Esophagus muscularis mucosa (tissue), 4 donors: ENCODE results near the gene SETSIP. TPM values are rescaled to one million over a fixed set of nuclear protein-coding genes. Genes with fewer than 3 reads are reported as not detected.

ENCODE experiments used
- DNase-seq: peaks from one replicate; pipeline ENCODE4 v3.0.0-alpha.2; 2017; ENCODE audit errors: extremely low spot score
- H3K27ac ChIP-seq, 4 donors: fragments of 200-600 bp; sonication (generic); replicated peaks in 1 of 4; 1 replicate in 3 of 4; 2 replicates in 1 of 4; pipeline ENCODE4 v1.5.1; 2016 to 2019; ENCODE audit warnings: mild to moderate bottlenecking in 1 of 4
- H3K27me3 ChIP-seq, 4 donors: fragments of 200-600 bp; sonication (generic); one replicate each; pipeline versions ENCODE4 v1.5.1 to v1.6.0; 2016 to 2019
- H3K36me3 ChIP-seq, 4 donors: fragments of 200-600 bp; sonication (generic); one replicate each; pipeline ENCODE4 v1.5.1; 2016 to 2019
- H3K4me1 ChIP-seq, 4 donors: fragments of 200-600 bp; sonication (generic); one replicate each; pipeline ENCODE4 v1.5.1; 2016 to 2019
- H3K4me3 ChIP-seq, 4 donors: fragments of 200-600 bp; sonication (generic); 1 replicate in 2 of 4; 2 replicates in 2 of 4; pipeline ENCODE4 v1.5.1; 2016 to 2019; ENCODE audit warnings: mild to moderate bottlenecking in 4 of 4, moderate library complexity in 1 of 4
- H3K9me3 ChIP-seq, 4 donors: fragments of 200-600 bp; sonication (generic); 1 replicate in 3 of 4; 2 replicates in 1 of 4; pipeline ENCODE4 v1.5.1; 2016 to 2019
- EP300 ChIP-seq: sonication (generic); formaldehyde crosslinking; IDR thresholded peaks from one replicate; pipeline ENCODE4 v1.6.1; 2017; ENCODE audit warnings: antibody characterized with exemption
- POLR2A ChIP-seq: fragments of 450-650 bp; IDR thresholded peaks from one replicate; pipeline ENCODE4 v1.6.1; 2017; ENCODE audit warnings: antibody characterized with exemption, moderate library complexity, mild to moderate bottlenecking, low read depth
- POLR2AphosphoS5 ChIP-seq, 2 donors: sonication (generic); formaldehyde crosslinking; IDR thresholded peaks; one replicate each; pipeline ENCODE4 v1.6.1; 2017; ENCODE audit warnings: antibody characterized with exemption in 2 of 2
- WGBS: methylation state at CpG from one replicate; pipeline ENCODE4 v1.1.5; 2018; 5-methylcytosine and 5-hydroxymethylcytosine counted together
- intact Hi-C: fragments of 100-400 bp; cut with DNase I; formaldehyde crosslinking; loops from one replicate; pipeline ENCODE4 v1.15.1; 2023
- total RNA-seq, 4 donors: library from RNA; depleted of rRNA; stranded (reverse); fragments of >200 nt; gene quantifications; one replicate each; pipeline versions ENCODE4 v1.1.0 to v1.2.1, GENCODE V29; 2016
- TF ChIP-seq, protein P1 (sequence below), 3 experiments: fragments of 200-600 bp in 2 of 3; fragments of 450-650 bp in 1 of 3; sonication (generic) in 2 of 3; IDR thresholded peaks; one replicate each; pipeline ENCODE4 v1.5.1; 2017 to 2019; ENCODE audit warnings: antibody characterized with exemption in 3 of 3, mild to moderate bottlenecking in 2 of 3, moderate library complexity in 1 of 3

SETSIP gene
- total RNA-seq, 4 donors from 2014 or later, result not detected

GRCh38 chr1:92108631-92109030, 33.4 kb upstream of the SETSIP start:
- DNase-seq, result no peak
- peaks cover 0 to 39% (median 5%) of the 10 kb centered on the region in 4 donors for H3K36me3 ChIP-seq
- H3K27me3 ChIP-seq, result no peaks in the 10 kb centered on the region
- no peaks in the 10 kb centered on the region for H3K4me1 ChIP-seq
- no peak overlapping the region for H3K27ac ChIP-seq
- no peak for TF ChIP-seq EP300
- TF ChIP-seq, protein P1, sequence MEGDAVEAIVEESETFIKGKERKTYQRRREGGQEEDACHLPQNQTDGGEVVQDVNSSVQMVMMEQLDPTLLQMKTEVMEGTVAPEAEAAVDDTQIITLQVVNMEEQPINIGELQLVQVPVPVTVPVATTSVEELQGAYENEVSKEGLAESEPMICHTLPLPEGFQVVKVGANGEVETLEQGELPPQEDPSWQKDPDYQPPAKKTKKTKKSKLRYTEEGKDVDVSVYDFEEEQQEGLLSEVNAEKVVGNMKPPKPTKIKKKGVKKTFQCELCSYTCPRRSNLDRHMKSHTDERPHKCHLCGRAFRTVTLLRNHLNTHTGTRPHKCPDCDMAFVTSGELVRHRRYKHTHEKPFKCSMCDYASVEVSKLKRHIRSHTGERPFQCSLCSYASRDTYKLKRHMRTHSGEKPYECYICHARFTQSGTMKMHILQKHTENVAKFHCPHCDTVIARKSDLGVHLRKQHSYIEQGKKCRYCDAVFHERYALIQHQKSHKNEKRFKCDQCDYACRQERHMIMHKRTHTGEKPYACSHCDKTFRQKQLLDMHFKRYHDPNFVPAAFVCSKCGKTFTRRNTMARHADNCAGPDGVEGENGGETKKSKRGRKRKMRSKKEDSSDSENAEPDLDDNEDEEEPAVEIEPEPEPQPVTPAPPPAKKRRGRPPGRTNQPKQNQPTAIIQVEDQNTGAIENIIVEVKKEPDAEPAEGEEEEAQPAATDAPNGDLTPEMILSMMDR (IDR thresholded peaks at IDR 0.05), result no peak
- TF ChIP-seq POLR2A, result no peak
- no peak for TF ChIP-seq POLR2AphosphoS5 (IDR thresholded peaks at IDR 0.05)
- 100% methylated on average over 2 of the region's 2 CpGs for WGBS
- no peak overlapping the region for H3K4me3 ChIP-seq
- intact Hi-C loops, result no loop called here
- H3K9me3 ChIP-seq, result no peaks in the 10 kb centered on the region

DNA sequence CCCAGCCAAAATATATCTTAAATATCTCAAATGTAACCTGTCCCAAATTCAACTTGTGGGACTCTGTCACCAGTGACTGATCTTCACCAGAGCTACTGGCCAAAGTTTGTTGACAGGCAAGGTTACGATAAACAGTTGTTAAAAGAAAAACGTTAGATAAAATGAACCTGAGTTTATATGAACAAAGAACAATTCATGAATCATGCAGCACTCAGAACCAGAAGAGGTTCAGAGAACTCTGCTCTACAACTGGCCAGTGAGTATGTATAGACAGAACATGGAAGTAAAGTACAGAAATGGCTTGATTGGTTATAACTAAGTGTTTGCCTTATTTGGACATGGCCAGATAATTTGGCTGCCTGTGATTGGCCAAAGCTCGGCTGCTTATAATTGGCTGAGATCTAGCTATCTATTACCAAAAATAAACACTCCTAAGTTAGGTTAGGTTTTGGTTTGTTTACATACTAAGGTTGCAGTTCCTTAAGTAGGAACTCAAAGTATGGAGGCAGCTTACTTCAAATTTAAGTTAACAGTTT, 30.4 kb upstream of the SETSIP start:
- peaks cover 0 to 55% (median 14%) of the 10 kb centered on the region in 4 donors for H3K36me3 ChIP-seq
- H3K4me3 ChIP-seq, result no peak overlapping the region
- no peaks in the 10 kb centered on the region for H3K4me1 ChIP-seq
- TF ChIP-seq POLR2A (no peak), EP300 (no peak), POLR2AphosphoS5 (IDR thresholded peaks at IDR 0.05) (no peak)
- TF ChIP-seq, protein P1 (IDR thresholded peaks at IDR 0.05), result no peak
- no peaks in the 10 kb centered on the region for H3K9me3 ChIP-seq
- no peak overlapping the region for H3K27ac ChIP-seq
- no peak for DNase-seq
- intact Hi-C loops, result no loop called here
- WGBS, result 82% methylated on average over 3 of the region's 3 CpGs
- no peaks in the 10 kb centered on the region for H3K27me3 ChIP-seq

DNA sequence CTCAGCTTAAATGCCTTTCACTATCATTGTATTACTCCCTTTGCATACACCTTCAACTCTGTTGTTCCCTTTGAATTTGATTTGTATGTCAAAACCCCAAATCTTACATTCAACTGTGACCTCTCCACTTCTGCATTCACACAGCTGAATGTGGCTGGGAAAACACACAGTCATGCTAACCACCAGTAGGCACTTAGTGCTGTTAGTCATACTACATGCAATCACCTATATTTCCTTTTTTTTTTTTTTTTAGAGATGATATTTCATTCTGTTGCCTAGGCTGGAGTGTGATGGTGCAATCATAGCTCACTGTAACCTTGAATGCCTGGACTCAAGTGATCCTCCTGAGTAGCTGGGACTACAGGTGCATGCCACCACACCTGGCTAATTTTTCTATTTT, 21.1 kb upstream of the SETSIP start:
- H3K9me3 ChIP-seq, result no peaks in the 10 kb centered on the region
- TF ChIP-seq, protein P1 (IDR thresholded peaks at IDR 0.05), result no peak
- no peak for TF ChIP-seq POLR2A
- TF ChIP-seq POLR2AphosphoS5 (IDR thresholded peaks at IDR 0.05), result no peak
- TF ChIP-seq EP300, result no peak
- no peaks in the 10 kb centered on the region for H3K27me3 ChIP-seq
- intact Hi-C loops, result no loop called here
- H3K4me1 ChIP-seq, result no peaks in the 10 kb centered on the region
- H3K27ac ChIP-seq, result no peak overlapping the region
- peaks cover 0 to 13% (median 5%) of the 10 kb centered on the region in 4 donors for H3K36me3 ChIP-seq
- no peak overlapping the region for H3K4me3 ChIP-seq
- no peak for DNase-seq

- WGBS, result 82% methylated on average over 5 of the region's 5 CpGs
- Histone ChIP-seq H3K4me3 (no peak overlapping the region), H3K9me3 (no peaks in the 10 kb centered on the region), H3K36me3 (peaks cover 0 to 10% (median 5%) of the 10 kb centered on the region in 4 donors), H3K4me1 (no peaks in the 10 kb centered on the region), H3K27me3 (no peaks in the 10 kb centered on the region), H3K27ac (no peak overlapping the region)
- no peak for DNase-seq
- TF ChIP-seq POLR2A (no peak), POLR2AphosphoS5 (IDR thresholded peaks at IDR 0.05) (no peak), EP300 (no peak)
- TF ChIP-seq, protein P1 (IDR thresholded peaks at IDR 0.05), result no peak
- intact Hi-C loops, result no loop called here
These were observed 20.7 kb upstream of the SETSIP start for GRCh38 chr1:92095874-92096273.

- Histone ChIP-seq H3K27ac (no peak overlapping the region), H3K4me1 (no peaks in the 10 kb centered on the region), H3K4me3 (no peak overlapping the region), H3K27me3 (no peaks in the 10 kb centered on the region), H3K9me3 (no peaks in the 10 kb centered on the region), H3K36me3 (peaks cover 0 to 11% (median 5%) of the 10 kb centered on the region in 4 donors)
- intact Hi-C loops, result no loop called here
- WGBS, result 78% methylated on average over 1 of the region's 1 CpG
- DNase-seq, result no peak
- TF ChIP-seq EP300, result no peak
- TF ChIP-seq POLR2A, result no peak
- TF ChIP-seq, protein P1 (IDR thresholded peaks at IDR 0.05), result no peak
These were observed 19.4 kb upstream of the SETSIP start for GRCh38 chr1:92094595-92094994.
